HG03159 (cell line): Measurements from ENCODE around the gene PCBP3.

ENCODE experiments used
- ATAC-seq: cut with Tn5 transposase; IDR thresholded peaks from one replicate; pipeline ENCODE4 v1.9.1; 2021; ENCODE audit warnings: mild to moderate bottlenecking, moderate library complexity; ENCODE audit not compliant: unreplicated experiment

PCBP3 gene

DNA sequence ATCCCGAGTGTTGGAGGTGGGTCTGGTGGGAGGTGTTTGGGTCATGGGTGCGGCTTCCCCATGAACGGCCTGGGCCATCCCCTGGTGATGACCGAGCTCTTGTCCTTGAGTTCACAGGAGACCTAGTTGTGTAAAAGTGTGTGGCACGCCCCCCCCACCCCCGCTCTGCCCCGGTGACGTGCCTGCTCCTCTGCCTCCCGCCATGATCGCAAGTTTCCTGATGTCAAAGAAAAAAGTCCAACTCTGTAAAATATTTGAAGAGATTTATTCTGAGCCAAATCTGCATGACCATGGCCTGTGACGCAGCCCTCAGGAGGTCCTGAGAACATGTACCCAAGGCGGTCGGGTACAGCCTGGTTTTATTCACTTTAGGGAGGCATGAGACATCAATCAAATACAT, 212.9 kb downstream of the PCBP3 start:
- ATAC-seq: no peak

GRCh38 chr21:45856906-45857305, 213.4 kb downstream of the PCBP3 start:
- ATAC-seq: no peak

GRCh38 chr21:45857761-45858160, 214.2 kb downstream of the PCBP3 start:
- no peak for ATAC-seq

GRCh38 chr21:45858180-45858579, 214.7 kb downstream of the PCBP3 start:
- ATAC-seq: no peak

- ATAC-seq: no peak
Measured at GRCh38 chr21:45859041-45859761, 215.7 kb downstream of the PCBP3 start.

- ATAC-seq: no peak
Measured at GRCh38 chr21:45859762-45860357, 216.3 kb downstream of the PCBP3 start.

- no peak for ATAC-seq
Measured at GRCh38 chr21:45860493-45861155, 217.1 kb downstream of the PCBP3 start.

DNA sequence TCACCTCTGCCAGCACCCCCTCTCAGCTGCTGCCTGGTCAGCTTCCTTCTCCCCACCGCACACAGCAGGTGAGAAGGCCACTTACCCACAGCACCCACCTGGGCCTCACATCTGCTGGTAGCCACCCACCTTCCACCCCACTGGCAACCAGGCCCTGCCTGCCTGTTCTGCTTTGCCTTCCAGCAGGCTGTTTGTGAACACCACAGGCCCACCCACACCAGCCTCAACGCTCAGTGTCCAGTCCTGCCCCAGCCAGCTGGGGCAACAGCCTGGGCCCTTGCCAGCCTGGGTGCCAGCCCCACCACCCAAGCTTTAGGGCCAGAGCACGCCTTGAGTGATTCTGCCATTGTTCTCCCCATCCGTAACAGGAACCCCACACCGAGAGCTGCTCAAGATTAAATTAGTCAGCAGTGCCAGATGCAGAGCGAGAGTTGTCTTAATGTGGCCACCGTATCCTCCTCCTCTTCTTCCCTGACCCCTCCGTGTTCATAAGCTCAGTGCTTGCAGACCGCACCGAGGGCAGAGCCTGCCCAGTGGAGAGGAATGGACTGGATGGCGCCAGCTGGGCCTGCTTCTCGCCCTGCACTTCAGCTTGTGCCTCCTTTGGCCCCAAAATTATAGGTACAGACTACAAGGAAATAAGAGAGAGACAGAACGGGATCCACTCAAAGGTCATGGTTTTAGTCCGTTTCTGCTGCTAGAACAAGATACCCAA, 217.8 kb downstream of the PCBP3 start:
- ATAC-seq: no peak

DNA sequence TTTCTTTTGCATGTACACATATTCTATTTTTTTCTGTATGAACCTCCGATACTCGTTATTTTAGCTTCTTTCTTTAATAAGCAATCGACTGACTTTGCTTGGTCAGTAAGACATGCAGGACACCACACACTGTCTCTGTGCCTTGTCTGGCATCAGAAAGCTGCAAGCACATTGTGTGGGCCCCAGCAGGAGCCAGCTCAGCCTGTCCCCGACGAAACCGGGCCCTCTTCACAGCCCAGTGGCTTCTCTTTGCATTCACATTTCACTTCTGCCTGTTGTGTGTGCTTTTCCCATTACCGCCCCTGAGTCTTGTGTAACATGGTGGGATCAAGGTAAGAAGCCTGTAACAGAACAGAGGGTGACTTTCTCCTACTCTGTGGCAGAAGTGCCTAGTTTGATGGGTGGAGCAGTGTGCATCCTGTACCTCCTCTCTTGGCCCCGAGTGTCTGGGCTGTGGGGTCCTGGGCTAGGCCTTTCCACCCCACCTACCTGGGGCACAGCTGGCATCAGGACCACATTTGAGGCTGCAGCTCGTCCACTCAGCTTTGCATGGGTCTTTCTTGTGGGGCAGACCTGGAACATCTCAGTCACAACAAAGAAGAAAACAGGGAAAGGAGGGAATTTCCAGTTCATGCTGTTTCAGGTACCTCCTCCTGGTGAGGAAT, 219.2 kb downstream of the PCBP3 start:
- no peak for ATAC-seq

DNA sequence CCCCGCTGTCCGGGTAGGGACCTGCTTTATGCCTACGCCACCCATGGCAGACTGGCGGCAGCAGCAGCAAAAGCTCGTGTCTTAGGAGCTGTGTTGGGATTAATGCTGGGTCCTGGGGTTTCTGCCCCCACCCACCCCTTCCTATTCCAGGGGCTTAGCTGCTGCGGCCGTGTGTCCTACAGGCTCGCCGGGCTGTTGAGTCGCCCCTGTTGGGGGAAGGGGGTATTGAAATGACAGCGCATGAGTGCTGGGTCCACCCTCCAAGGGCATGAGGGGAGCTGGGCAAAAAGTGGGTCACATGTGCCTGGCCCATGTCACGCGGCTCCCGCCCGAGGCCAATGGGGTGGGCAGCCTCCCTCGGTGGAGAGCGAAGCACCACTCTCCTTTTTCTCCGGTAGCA, 219.7 kb downstream of the PCBP3 start:
- no peak for ATAC-seq

- ATAC-seq: no peak
Measured at GRCh38 chr21:45863751-45864150, 220.2 kb downstream of the PCBP3 start.

GRCh38 chr21:45864436-45864835, 220.9 kb downstream of the PCBP3 start:
- ATAC-seq: no peak

DNA sequence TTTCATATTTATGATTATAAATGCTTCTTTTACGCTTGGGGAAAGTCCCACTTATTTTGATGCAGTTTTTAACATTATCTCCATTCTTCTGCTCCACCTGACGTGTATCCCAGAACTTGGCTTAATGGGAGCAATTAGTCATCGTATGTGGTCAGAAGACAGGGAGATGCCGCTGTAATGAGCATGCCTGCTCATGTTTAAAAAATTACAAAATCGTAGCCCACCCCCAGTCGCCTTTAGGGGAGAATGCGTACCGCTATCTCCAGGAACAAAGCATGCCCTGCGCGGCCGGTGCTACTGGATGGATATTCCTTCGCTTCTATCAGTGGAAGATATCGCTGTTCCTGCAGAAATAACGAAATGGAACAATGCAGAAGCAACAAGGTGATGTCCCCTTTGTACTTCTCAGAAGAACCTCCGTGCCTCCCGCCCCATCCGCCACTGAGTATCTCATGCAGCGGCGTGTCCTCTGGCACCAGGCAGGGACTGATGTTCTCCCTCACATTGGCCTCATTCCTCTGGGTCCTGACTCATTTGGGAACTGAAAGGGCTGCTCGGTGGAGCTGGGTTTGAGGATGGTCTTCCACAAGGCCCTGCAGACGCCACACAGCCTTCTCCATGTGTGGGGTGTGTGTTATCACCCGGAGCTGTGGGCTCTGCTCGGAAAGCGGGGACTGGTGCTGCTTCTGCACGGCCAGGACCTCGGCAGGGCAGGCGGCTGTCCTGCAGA, 221.7 kb downstream of the PCBP3 start:
- ATAC-seq: no peak

GRCh38 chr21:45866551-45866950, 223.0 kb downstream of the PCBP3 start:
- ATAC-seq: no peak

DNA sequence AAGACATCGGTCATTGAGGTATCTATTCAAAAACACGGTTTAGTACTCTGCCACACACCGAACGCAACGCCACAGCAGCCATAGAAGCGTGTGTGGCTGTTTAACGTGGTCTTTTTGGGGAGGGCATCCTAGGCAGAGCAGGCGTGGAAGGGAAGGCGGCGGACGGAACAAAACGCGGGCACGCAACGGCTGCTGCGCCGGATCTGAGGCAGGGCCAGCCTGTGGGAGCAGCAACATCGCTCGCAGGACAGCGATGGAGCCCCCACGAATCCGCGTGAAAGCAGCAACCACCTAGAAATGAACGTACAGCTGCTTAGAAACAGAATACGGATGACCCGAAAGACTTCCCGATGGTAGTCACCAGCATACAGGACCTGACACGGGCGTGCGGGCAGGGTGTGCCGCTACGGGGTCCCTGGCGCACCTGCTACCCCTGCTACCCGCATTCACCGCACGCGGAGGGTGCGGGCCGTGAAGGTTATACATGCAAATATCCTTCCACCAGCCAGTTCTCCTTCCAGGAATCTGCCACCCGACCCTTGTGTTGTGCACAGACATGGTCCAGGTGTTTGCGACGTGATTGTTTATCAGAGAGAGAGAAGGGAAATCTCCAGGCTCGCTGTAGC, 223.6 kb downstream of the PCBP3 start:
- ATAC-seq: no peak

GRCh38 chr21:45867671-45868081, 224.2 kb downstream of the PCBP3 start:
- no peak for ATAC-seq

GRCh38 chr21:45868086-45868485, 224.6 kb downstream of the PCBP3 start:
- ATAC-seq: no peak

DNA sequence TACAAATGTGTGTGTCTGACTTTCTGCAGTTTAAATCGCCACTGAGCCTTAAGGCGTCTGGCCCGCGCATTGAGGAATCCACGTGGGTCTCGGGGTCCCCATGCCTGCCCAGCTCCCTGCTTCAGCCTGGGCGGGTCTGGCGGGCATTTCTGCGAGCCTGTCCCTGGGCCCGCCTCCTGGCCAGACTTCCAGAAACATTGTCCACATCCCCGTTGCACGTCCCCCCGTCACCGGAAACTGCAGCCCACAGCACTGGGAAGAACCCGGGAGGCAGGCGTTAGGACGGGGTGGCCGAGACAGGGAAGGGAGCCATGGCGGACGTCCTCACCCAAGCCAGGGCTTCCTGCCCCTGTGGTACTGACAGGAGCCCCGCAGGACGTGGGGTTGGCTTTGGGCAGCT, 225.0 kb downstream of the PCBP3 start:
- no peak for ATAC-seq

DNA sequence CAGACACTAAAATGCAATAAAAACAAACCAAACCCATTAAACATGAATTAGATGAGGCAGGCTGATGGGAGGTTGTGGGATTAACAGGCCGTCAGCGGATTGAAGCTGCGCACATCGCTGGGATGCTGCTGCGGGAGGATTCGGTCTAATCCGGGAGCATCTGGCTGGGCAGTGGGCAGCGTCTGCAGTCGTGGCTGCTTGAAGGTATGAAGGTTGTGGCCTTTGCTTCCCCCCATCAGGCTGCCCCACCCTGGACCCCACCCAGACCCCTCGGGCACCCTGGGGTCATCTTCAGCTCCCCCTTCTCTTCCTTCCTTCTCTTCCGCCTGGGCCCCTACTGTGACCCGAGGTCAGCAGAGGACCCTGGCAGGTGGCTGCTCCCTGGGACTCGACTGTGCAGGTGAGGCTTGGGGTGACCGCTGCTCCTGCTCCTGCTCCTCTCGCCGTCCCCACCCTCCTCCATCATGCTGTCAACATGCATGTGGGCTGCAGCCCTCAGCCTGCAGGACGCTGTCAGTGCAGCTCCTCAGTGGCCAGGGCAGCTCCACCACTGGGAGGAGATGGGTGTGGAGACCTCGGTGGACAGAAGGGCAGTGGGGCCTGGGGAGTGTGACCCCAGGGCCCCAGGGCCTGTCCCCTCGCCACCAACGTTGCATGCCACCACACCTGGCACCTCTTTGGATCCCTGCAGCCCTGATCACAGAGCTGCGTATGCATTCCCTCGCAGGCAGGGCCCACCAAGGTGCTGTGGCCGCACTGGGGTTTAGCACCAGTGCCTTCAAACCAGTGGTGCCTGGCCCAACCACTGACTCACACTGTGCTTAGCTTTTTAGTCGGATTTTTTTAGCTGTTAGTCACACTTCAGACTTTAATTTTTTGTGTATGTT, 225.8 kb downstream of the PCBP3 start:
- no peak for ATAC-seq
